Left lung (tissue), 10 donors: ENCODE measurements around the gene GAPDHS. TPM values are rescaled to one million over a fixed set of nuclear protein-coding genes. Genes with fewer than 3 reads are reported as not detected.

Experiments
- ATAC-seq: fragments of 200-7000 bp; cut with Tn5 transposase; one replicate; pipeline ENCODE4 v1.9.1; 2020; ENCODE audit warnings: moderate library complexity
- DNase-seq, 4 donors: peaks; one replicate each; pipeline ENCODE4 v3.0.0-alpha.2; 2013 to 2020
- H3K27ac ChIP-seq, 2 donors: fragments of 200-600 bp; sonication (generic) in 1 of 2; one replicate each; pipeline versions ENCODE4 v1.5.0 to v1.8.0; 2020 to 2021
- H3K27me3 ChIP-seq, 2 donors: fragments of 200-600 bp; sonication (generic) in 1 of 2; one replicate each; pipeline versions ENCODE4 v1.5.0 to v1.8.0; 2020 to 2021
- H3K36me3 ChIP-seq, 2 donors: fragments of 200-600 bp; sonication (generic) in 1 of 2; one replicate each; pipeline versions ENCODE4 v1.5.0 to v1.8.0; 2020 to 2021
- H3K4me1 ChIP-seq, 2 donors: fragments of 200-600 bp; one replicate each; pipeline ENCODE4 v1.8.0; 2021
- H3K4me3 ChIP-seq, 2 donors: fragments of 200-600 bp; sonication (generic) in 1 of 2; one replicate each; pipeline versions ENCODE4 v1.5.0 to v1.8.0; 2020 to 2021; ENCODE audit warnings: mild to moderate bottlenecking in 1 of 2
- H3K9me3 ChIP-seq, 2 donors: fragments of 200-600 bp; sonication (generic) in 1 of 2; one replicate each; pipeline versions ENCODE4 v1.5.0 to v1.8.0; 2020 to 2021
- intact Hi-C, 2 donors: fragments of 100-400 bp; cut with DNase I; formaldehyde crosslinking; loops; one replicate each; pipeline versions ENCODE4 v1.11.2 to v1.14.2; 2022
- polyA plus RNA-seq, 6 donors: library from polyadenylated mRNA; unstranded; fragments of 120-200 nt; gene quantifications; one replicate each; pipeline ENCODE4 v1.2.1, GENCODE V29; 2013; ENCODE audit not compliant: insufficient read length in 6 of 6
- total RNA-seq, 2 donors: library from RNA; stranded (reverse); fragmentation: NEBNext Ultra II Directional; extraction: Animal tissue kit (Norgen Biotek cat#: 25700); gene quantifications; one replicate each; pipeline ENCODE4 v1.2.1, GENCODE V29; 2021
- TF ChIP-seq, protein P1 (sequence below), 2 donors: fragments of 200-600 bp; sonication (generic) in 1 of 2; IDR thresholded peaks; one replicate each; pipeline versions ENCODE4 v1.5.0 to v1.8.0; 2021; ENCODE audit warnings: antibody characterized with exemption in 2 of 2
- donor health status: DM: no; HTN: yes; CAD: no.
- donor health status: DM: no; HTN: no; CAD: no.

The GAPDHS gene
- total and polyA plus RNA-seq, 8 donors, result not detected

DNA sequence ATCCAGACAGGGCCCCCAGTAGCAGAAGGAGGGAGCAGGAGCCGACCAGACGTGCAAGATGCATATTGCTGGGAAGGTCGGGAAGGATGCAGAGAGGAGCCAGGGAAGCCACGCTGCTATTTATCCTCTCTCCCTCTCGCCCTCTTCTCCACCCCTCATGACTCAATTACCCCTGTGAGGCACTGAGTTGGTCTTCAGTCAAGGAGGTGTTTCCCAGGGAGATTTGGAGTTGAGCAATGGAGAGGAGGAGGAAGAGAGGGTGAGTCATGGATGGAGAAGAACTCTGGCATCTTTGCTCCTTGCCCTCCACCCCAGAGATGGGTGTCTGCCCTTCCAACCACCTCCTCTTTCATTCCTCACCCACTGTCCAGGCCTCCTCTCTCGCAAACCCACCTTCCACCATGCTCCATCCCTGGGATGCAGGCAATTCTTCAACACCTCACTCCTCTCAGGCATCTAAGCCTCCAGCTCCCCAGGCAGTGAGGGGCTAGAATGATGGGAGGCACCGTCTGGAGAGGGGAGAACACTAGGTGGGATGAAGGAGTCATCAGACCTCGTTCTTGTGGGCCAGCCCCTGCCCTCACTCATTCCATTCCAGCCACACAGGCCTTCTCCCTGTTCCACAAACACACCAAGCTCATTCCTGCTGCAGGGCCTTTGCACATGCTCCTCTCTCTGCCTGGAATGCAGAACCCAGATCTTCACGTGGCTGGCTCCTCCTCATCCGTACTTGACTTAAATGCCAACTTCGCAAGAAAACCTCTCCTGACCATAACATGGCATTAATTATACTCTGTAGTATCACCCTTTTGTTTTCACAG lies 4.8 kb upstream of the GAPDHS start, which contains the start of gene SBSN:
SBSN (minus strand) TSS at position 94 of the 821 bp plus-strand sequence; CDS start at position 64, 30 bp downstream.
- ATAC-seq, result peak; percentile 17
- Histone ChIP-seq H3K9me3 (no peaks in the 10 kb centered on the region), H3K4me1 (peaks cover 0 to 4% of the 10 kb centered on the region in 2 donors), H3K27me3 (peaks cover 0 to 94% of the 10 kb centered on the region in 2 donors), H3K36me3 (no peaks in the 10 kb centered on the region), H3K27ac (no peak within 1 kb of the TSS), H3K4me3 (no peak within 1 kb of the TSS)
- TF ChIP-seq, protein P1, sequence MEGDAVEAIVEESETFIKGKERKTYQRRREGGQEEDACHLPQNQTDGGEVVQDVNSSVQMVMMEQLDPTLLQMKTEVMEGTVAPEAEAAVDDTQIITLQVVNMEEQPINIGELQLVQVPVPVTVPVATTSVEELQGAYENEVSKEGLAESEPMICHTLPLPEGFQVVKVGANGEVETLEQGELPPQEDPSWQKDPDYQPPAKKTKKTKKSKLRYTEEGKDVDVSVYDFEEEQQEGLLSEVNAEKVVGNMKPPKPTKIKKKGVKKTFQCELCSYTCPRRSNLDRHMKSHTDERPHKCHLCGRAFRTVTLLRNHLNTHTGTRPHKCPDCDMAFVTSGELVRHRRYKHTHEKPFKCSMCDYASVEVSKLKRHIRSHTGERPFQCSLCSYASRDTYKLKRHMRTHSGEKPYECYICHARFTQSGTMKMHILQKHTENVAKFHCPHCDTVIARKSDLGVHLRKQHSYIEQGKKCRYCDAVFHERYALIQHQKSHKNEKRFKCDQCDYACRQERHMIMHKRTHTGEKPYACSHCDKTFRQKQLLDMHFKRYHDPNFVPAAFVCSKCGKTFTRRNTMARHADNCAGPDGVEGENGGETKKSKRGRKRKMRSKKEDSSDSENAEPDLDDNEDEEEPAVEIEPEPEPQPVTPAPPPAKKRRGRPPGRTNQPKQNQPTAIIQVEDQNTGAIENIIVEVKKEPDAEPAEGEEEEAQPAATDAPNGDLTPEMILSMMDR (IDR thresholded peaks at IDR 0.05), result no peak
- intact Hi-C loops, result no loop called here
- DNase-seq, result no peak

DNA sequence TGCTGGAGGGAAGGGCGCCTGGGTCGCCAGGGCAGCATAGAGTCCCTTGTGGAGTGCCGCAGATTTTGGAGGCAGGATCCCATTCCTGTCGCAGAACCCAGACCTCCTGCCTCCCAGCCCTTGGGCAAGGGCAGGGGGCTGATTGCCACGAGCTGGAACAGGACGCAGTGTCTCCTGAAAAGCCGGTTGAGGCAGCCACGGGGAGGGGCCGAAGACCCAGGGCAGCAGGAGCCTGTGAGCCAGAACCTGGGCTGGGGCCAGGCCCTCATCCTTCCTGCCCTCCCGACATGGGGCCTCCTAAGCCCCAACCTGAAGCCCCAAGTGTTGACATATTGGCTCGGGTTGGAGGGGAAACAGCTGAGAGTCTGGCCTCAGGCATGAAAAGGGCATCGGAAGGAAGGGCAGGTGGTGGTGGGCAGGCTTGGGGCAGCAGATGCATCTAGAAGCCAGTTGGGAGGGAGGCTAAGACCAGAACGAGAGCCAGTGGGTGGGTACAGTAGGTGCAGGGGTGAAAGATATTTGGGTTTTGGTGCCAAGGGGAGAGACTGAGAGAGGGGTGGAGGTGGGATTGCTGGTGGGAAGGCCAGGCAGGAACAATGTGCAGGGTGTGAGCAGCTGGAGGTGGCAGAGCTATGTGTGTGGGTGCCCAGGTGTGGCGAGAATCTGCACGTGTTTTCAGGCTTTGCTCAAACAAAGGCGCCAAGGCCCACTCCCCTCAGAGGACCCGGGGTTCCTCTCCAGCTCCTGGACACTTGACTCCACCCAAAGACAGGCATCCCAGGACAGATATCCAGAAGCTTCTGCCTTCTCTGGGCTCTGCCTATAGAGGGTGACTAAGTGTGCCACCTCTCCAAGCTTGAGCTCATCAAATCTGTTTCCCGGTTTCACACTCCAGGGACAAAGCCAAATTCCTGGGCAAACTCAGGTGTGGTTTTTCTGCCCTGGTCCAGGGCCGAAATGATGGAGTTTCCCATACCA lies 3.7 kb upstream of the GAPDHS start:
- Histone ChIP-seq H3K4me1 (peaks cover 4 to 12% of the 10 kb centered on the region in 2 donors), H3K36me3 (no peaks in the 10 kb centered on the region), H3K27me3 (peaks cover 0 to 96% of the 10 kb centered on the region in 2 donors), H3K4me3 (no peak overlapping the region), H3K27ac (no peak overlapping the region), H3K9me3 (no peaks in the 10 kb centered on the region)
- TF ChIP-seq, protein P1 (IDR thresholded peaks at IDR 0.05), result no peak
- DNase-seq, result peak in 1 of 4 donors; percentile 42
- intact Hi-C loops, result no loop called here
- ATAC-seq, result no peak

DNA sequence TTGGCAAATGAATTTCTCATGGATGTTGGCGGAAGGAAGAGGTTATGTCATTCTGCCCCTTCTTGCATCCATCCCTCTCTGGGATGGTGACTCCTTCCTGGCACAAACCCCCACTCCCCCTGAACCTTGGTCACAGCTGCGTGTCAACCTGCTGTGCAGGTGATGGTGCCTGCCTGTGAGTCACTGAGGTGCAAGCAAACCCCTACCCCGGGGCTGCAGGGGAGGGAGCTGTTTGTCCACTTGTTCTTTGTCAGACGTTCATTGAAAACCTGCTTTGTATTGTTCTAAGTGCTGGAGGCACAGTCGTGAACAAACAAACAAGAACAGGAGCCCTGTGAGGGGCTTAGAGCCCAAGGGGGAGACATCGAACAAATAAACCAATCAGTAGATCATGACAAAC lies 2.0 kb upstream of the GAPDHS start:
- H3K27me3 ChIP-seq, result peaks cover 0 to 94% of the 10 kb centered on the region in 2 donors
- H3K36me3 ChIP-seq, result no peaks in the 10 kb centered on the region
- DNase-seq, result no peak
- no peaks in the 10 kb centered on the region for H3K9me3 ChIP-seq
- ATAC-seq, result no peak
- intact Hi-C loops, result no loop called here
- TF ChIP-seq, protein P1 (IDR thresholded peaks at IDR 0.05), result no peak
- H3K27ac ChIP-seq, result no peak overlapping the region
- H3K4me3 ChIP-seq, result no peak overlapping the region
- peaks cover 4 to 12% of the 10 kb centered on the region in 2 donors for H3K4me1 ChIP-seq

DNA sequence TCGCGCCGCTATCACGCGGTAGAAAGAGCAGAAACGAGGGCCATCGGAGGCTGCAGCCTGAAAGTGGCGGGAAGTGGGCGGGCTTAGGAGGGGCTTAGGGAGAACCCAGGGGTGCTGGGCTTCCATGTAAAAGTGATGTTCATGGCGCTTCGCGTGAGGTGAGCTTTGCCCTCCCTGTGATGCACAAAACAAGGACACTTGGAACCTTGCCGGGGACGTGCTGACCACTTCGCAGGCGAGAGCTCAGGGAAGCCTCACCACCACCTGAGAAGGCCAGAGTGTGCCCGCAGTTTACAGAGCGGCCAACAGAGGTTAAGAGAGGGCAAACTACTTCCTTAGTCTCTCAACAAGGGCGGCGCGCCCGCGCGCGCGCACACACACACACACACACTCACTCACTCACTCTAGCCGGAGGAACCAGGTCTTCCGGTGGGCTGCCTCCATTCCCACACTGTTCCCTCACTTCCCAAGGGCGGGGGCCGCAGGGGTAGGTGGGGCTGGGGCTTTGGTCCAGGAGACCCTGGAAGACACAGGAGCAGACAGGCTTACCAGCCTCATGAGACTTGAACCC lies 651 bp downstream of the GAPDHS start:
- TF ChIP-seq, protein P1 (IDR thresholded peaks at IDR 0.05), result no peak
- DNase-seq (peak in 1 of 4 donors; percentile 83), ATAC-seq (peak; percentile 97)
- H3K36me3 ChIP-seq, result no peaks in the 10 kb centered on the region
- H3K4me3 ChIP-seq, result no peak overlapping the region
- intact Hi-C loops, result no loop called here
- H3K4me1 ChIP-seq, result peaks cover 4 to 12% of the 10 kb centered on the region in 2 donors
- H3K27ac ChIP-seq, result no peak overlapping the region
- no peaks in the 10 kb centered on the region for H3K9me3 ChIP-seq
- peaks cover 0 to 73% of the 10 kb centered on the region in 2 donors for H3K27me3 ChIP-seq
